H1 (cell line): Measurements from ENCODE around the gene GID8. TPM values are rescaled to one million over a fixed set of nuclear protein-coding genes. Genes with fewer than 3 reads are reported as not detected.

Experiments used
- ASH2L ChIP-seq: fragments of 200-600, 300-600 bp; sonication (generic); IDR thresholded peaks from one replicate; pipeline ENCODE4 v1.7.1; 2017; ENCODE audit warnings: low read length
- CEBPB ChIP-seq: IDR thresholded peaks from 2 replicates; pipeline ENCODE4 v1.6.1; 2012; ENCODE audit warnings: low read depth, low read length
- JUN ChIP-seq: IDR thresholded peaks from 2 replicates; pipeline ENCODE4 v1.6.1; 2011; ENCODE audit warnings: low read depth, mild to moderate bottlenecking, improper control_type of control experiment, low read length
- RNF2 ChIP-seq: fragments of 200-900, 300-1000 bp; sonication (generic); IDR thresholded peaks from 2 replicates; pipeline ENCODE4 v1.7.1; 2016; ENCODE audit warnings: borderline replicate concordance, low read depth, mild to moderate bottlenecking, antibody characterized with exemption, low read length; ENCODE audit not compliant: poor library complexity, severe bottlenecking; ENCODE audit errors: missing control alignments
- SAP30 ChIP-seq: fragments of 300-600 bp; sonication (generic); IDR thresholded peaks from 2 replicates; pipeline ENCODE4 v1.7.1; 2012; ENCODE audit warnings: low read length, moderate library complexity, mild to moderate bottlenecking, inconsistent platforms; ENCODE audit not compliant: insufficient read depth, insufficient replicate concordance
- SUZ12 ChIP-seq: fragments of 200-600 bp; sonication (generic); IDR thresholded peaks from 2 replicates; pipeline ENCODE4 v1.6.1; 2012; ENCODE audit warnings: mild to moderate bottlenecking, inconsistent platforms, low read length, moderate library complexity, mixed read lengths
- TBP ChIP-seq: IDR thresholded peaks from 2 replicates; pipeline ENCODE4 v1.6.1; 2011; ENCODE audit warnings: low read depth, low read length, improper control_type of control experiment
- ZNF274 ChIP-seq: IDR thresholded peaks from 2 replicates; pipeline ENCODE4 v1.7.0; 2012; ENCODE audit warnings: low read length, borderline replicate concordance; ENCODE audit errors: extremely low read depth
- polyA plus RNA-seq, 7 experiments: library from polyadenylated mRNA; depleted of rRNA in 3 of 7; stranded (reverse) in 5 of 7; unstranded in 2 of 7; fragments of >200 nt in 5 of 7; fragments of 200-250 nt in 2 of 7; gene quantifications; 1 replicate in 5 of 7; 2 replicates in 1 of 7; 4 replicates in 1 of 7; pipeline versions ENCODE4 v1.2.1 to v1.2.3, GENCODE V29; 2011 to 2013; ENCODE audit warnings: missing spikeins in 2 of 7, mixed read lengths in 2 of 7
- total RNA-seq: library from RNA; stranded (reverse); fragmentation: NEBNext Ultra II Directional; extraction: Animal tissue kit (Norgen Biotek cat#: 25700); gene quantifications from 2 replicates; pipeline ENCODE4 v1.2.1, GENCODE V29; 2021
- TF ChIP-seq, protein P1 (sequence below): fragments of 300-600 bp; sonication (generic); IDR thresholded peaks from 2 replicates; pipeline ENCODE4 v1.7.1; 2012; ENCODE audit warnings: low read length, moderate library complexity, mild to moderate bottlenecking, inconsistent platforms; ENCODE audit not compliant: insufficient replicate concordance
- TF ChIP-seq, protein P2 (sequence below): IDR thresholded peaks from 2 replicates; pipeline ENCODE4 v1.6.1; 2011; ENCODE audit warnings: low read length, improper control_type of control experiment

The GID8 gene
- total and polyA plus RNA-seq, 2 of the 8 experiments (the other 6 are each of a cell fraction or from before 2014, with no cell fraction given), result 39.7 to 72.9 TPM

- TF ChIP-seq, protein P1, sequence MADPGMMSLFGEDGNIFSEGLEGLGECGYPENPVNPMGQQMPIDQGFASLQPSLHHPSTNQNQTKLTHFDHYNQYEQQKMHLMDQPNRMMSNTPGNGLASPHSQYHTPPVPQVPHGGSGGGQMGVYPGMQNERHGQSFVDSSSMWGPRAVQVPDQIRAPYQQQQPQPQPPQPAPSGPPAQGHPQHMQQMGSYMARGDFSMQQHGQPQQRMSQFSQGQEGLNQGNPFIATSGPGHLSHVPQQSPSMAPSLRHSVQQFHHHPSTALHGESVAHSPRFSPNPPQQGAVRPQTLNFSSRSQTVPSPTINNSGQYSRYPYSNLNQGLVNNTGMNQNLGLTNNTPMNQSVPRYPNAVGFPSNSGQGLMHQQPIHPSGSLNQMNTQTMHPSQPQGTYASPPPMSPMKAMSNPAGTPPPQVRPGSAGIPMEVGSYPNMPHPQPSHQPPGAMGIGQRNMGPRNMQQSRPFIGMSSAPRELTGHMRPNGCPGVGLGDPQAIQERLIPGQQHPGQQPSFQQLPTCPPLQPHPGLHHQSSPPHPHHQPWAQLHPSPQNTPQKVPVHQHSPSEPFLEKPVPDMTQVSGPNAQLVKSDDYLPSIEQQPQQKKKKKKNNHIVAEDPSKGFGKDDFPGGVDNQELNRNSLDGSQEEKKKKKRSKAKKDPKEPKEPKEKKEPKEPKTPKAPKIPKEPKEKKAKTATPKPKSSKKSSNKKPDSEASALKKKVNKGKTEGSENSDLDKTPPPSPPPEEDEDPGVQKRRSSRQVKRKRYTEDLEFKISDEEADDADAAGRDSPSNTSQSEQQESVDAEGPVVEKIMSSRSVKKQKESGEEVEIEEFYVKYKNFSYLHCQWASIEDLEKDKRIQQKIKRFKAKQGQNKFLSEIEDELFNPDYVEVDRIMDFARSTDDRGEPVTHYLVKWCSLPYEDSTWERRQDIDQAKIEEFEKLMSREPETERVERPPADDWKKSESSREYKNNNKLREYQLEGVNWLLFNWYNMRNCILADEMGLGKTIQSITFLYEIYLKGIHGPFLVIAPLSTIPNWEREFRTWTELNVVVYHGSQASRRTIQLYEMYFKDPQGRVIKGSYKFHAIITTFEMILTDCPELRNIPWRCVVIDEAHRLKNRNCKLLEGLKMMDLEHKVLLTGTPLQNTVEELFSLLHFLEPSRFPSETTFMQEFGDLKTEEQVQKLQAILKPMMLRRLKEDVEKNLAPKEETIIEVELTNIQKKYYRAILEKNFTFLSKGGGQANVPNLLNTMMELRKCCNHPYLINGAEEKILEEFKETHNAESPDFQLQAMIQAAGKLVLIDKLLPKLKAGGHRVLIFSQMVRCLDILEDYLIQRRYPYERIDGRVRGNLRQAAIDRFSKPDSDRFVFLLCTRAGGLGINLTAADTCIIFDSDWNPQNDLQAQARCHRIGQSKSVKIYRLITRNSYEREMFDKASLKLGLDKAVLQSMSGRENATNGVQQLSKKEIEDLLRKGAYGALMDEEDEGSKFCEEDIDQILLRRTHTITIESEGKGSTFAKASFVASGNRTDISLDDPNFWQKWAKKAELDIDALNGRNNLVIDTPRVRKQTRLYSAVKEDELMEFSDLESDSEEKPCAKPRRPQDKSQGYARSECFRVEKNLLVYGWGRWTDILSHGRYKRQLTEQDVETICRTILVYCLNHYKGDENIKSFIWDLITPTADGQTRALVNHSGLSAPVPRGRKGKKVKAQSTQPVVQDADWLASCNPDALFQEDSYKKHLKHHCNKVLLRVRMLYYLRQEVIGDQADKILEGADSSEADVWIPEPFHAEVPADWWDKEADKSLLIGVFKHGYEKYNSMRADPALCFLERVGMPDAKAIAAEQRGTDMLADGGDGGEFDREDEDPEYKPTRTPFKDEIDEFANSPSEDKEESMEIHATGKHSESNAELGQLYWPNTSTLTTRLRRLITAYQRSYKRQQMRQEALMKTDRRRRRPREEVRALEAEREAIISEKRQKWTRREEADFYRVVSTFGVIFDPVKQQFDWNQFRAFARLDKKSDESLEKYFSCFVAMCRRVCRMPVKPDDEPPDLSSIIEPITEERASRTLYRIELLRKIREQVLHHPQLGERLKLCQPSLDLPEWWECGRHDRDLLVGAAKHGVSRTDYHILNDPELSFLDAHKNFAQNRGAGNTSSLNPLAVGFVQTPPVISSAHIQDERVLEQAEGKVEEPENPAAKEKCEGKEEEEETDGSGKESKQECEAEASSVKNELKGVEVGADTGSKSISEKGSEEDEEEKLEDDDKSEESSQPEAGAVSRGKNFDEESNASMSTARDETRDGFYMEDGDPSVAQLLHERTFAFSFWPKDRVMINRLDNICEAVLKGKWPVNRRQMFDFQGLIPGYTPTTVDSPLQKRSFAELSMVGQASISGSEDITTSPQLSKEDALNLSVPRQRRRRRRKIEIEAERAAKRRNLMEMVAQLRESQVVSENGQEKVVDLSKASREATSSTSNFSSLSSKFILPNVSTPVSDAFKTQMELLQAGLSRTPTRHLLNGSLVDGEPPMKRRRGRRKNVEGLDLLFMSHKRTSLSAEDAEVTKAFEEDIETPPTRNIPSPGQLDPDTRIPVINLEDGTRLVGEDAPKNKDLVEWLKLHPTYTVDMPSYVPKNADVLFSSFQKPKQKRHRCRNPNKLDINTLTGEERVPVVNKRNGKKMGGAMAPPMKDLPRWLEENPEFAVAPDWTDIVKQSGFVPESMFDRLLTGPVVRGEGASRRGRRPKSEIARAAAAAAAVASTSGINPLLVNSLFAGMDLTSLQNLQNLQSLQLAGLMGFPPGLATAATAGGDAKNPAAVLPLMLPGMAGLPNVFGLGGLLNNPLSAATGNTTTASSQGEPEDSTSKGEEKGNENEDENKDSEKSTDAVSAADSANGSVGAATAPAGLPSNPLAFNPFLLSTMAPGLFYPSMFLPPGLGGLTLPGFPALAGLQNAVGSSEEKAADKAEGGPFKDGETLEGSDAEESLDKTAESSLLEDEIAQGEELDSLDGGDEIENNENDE, result no peak
- no peak for TF ChIP-seq ZNF274
- TF ChIP-seq SUZ12, result no peak
- TF ChIP-seq CEBPB, result no peak
- TF ChIP-seq RNF2, result no peak
- TF ChIP-seq JUN, result no peak
- no peak for TF ChIP-seq TBP
- TF ChIP-seq, protein P2, sequence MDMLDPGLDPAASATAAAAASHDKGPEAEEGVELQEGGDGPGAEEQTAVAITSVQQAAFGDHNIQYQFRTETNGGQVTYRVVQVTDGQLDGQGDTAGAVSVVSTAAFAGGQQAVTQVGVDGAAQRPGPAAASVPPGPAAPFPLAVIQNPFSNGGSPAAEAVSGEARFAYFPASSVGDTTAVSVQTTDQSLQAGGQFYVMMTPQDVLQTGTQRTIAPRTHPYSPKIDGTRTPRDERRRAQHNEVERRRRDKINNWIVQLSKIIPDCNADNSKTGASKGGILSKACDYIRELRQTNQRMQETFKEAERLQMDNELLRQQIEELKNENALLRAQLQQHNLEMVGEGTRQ, result no peak
- no peak for TF ChIP-seq ASH2L
- TF ChIP-seq SAP30, result no peak
These were observed 45.3 kb downstream of the GID8 start (continued) for GRCh38 chr20:62983210-62983609.
